Activated naive CD8-positive, alpha-beta T cell treated with anti-CD3 and anti-CD28 coated beads, Interleukin-2, amount 10 ng/mL, durations not matched to agents 7 days and 5 days (primary cell): ENCODE results near the gene COLQ. TPM values are rescaled to one million over a fixed set of nuclear protein-coding genes. Genes with fewer than 3 reads are reported as not detected.
"Not testable (repeated sequence)": the region's sequence is repeated elsewhere in the genome, so short reads cannot be mapped to it uniquely, and the experiment has no call there.

Experiments
- ATAC-seq: fragments of 150-1000 bp; cut with Tn5 transposase; one replicate; pipeline ENCODE4 v1.10.0; 2021; ENCODE audit warnings: low read depth, moderate library complexity
- POLR2A ChIA-PET: fragments of 350-600 bp; sonication (Branson Sonifier 250); formaldehyde crosslinking; loops from one replicate; lab custom pipeline; 2021; ENCODE audit warnings: antibody characterized with exemption; lab: Charles Lee
- DNase-seq: peaks from one replicate; pipeline ENCODE4 v3.0.0; 2021
- H3K27ac Mint-ChIP-seq: one replicate; pipeline ENCODE4 v1.8.0; 2022; ENCODE audit warnings: mild to moderate bottlenecking, mixed read lengths
- H3K27me3 Mint-ChIP-seq: one replicate; pipeline ENCODE4 v1.8.0; 2022; ENCODE audit warnings: mild to moderate bottlenecking, moderate library complexity, mixed read lengths
- H3K36me3 Mint-ChIP-seq: one replicate; pipeline ENCODE4 v1.8.0; 2021; ENCODE audit warnings: mild to moderate bottlenecking, mixed read lengths
- H3K4me1 Mint-ChIP-seq: one replicate; pipeline ENCODE4 v1.8.0; 2021; ENCODE audit warnings: mixed read lengths
- H3K4me3 Mint-ChIP-seq: one replicate; pipeline ENCODE4 v1.8.0; 2022; ENCODE audit warnings: mild to moderate bottlenecking, moderate library complexity, mixed read lengths
- H3K9me3 Mint-ChIP-seq: one replicate; pipeline ENCODE4 v1.8.0; 2021; ENCODE audit warnings: mixed read lengths
- total RNA-seq, 2 experiments: library from RNA; stranded (reverse); gene quantifications; one replicate each; pipeline ENCODE4 v1.2.3, GENCODE V29; 2021

Gene COLQ
- total RNA-seq, 2 experiments from 2014 or later: 3.5 to 4.1 TPM

GRCh38 chr3:15535732-15536131 is 14.2 kb upstream of the COLQ start:
- peak; percentile 99 for ATAC-seq
- peaks cover 13% of the 10 kb centered on the region for H3K36me3 Mint-ChIP-seq
- H3K4me1 Mint-ChIP-seq: peaks cover 53% of the 10 kb centered on the region
- POLR2A ChIA-PET: interaction anchor here (0.9 to 1.2 kb wide), 3 partner anchors 12 to 21 kb away, joined by 3 to 9 read pairs (median 3); no protein-coding TSS in a partner anchor
- H3K9me3 Mint-ChIP-seq: no peaks in the 10 kb centered on the region
- peak overlapping the region; percentile 94 for H3K27ac Mint-ChIP-seq
- DNase-seq: peak; percentile 44
- peak overlapping the region; percentile 74 for H3K4me3 Mint-ChIP-seq
- no peaks in the 10 kb centered on the region for H3K27me3 Mint-ChIP-seq

- H3K36me3 Mint-ChIP-seq, H3K4me3 Mint-ChIP-seq, POLR2A ChIA-PET, ATAC-seq, H3K27ac Mint-ChIP-seq, H3K27me3 Mint-ChIP-seq, DNase-seq, H3K9me3 Mint-ChIP-seq: not testable (repeated sequence)
- H3K4me1 Mint-ChIP-seq: peaks cover 52% of the 10 kb centered on the region
These were observed 11.1 kb upstream of the COLQ start for GRCh38 chr3:15532614-15533013.

- Mint-ChIP-seq H3K9me3 (no peaks in the 10 kb centered on the region), H3K4me1 (peaks cover 40% of the 10 kb centered on the region), H3K27ac (no peak overlapping the region), H3K27me3 (no peaks in the 10 kb centered on the region), H3K4me3 (no peak overlapping the region), H3K36me3 (no peaks in the 10 kb centered on the region)
- POLR2A ChIA-PET: no interaction called here
- ATAC-seq: no peak
- DNase-seq: no peak
These were observed 9.8 kb upstream of the COLQ start for GRCh38 chr3:15531346-15531745.

GRCh38 chr3:15528854-15529537 is 7.5 kb upstream of the COLQ start:
- Mint-ChIP-seq H3K27ac (peak overlapping the region; percentile 67), H3K9me3 (no peaks in the 10 kb centered on the region), H3K4me3 (peak overlapping the region; percentile 46), H3K27me3 (peaks cover 4% of the 10 kb centered on the region), H3K4me1 (peaks cover 25% of the 10 kb centered on the region), H3K36me3 (peaks cover 2% of the 10 kb centered on the region)
- DNase-seq: no peak
- POLR2A ChIA-PET: interaction anchor here (0.8 kb wide), 1 partner anchor 15 kb away, joined by 5 read pairs; no protein-coding TSS in a partner anchor
- peak; percentile 67 for ATAC-seq

GRCh38 chr3:15527031-15527459 is 5.5 kb upstream of the COLQ start:
- peaks cover 4% of the 10 kb centered on the region for H3K27me3 Mint-ChIP-seq
- no peak overlapping the region for H3K4me3 Mint-ChIP-seq
- H3K27ac Mint-ChIP-seq: no peak overlapping the region
- POLR2A ChIA-PET: interaction anchor here (1.0 kb wide), 1 partner anchor 9 kb away, joined by 3 read pairs; no protein-coding TSS in a partner anchor
- peaks cover 2% of the 10 kb centered on the region for H3K36me3 Mint-ChIP-seq
- peaks cover 23% of the 10 kb centered on the region for H3K4me1 Mint-ChIP-seq
- no peaks in the 10 kb centered on the region for H3K9me3 Mint-ChIP-seq
- DNase-seq (no peak), ATAC-seq (no peak)

- Mint-ChIP-seq H3K27me3 (peaks cover 6% of the 10 kb centered on the region), H3K4me3 (no peak overlapping the region), H3K36me3 (peaks cover 6% of the 10 kb centered on the region), H3K27ac (no peak overlapping the region), H3K9me3 (no peaks in the 10 kb centered on the region), H3K4me1 (peaks cover 29% of the 10 kb centered on the region)
- POLR2A ChIA-PET: no interaction called here
- DNase-seq: no peak
- no peak for ATAC-seq
These were observed 4.3 kb upstream of the COLQ start for GRCh38 chr3:15525790-15526189.

DNA sequence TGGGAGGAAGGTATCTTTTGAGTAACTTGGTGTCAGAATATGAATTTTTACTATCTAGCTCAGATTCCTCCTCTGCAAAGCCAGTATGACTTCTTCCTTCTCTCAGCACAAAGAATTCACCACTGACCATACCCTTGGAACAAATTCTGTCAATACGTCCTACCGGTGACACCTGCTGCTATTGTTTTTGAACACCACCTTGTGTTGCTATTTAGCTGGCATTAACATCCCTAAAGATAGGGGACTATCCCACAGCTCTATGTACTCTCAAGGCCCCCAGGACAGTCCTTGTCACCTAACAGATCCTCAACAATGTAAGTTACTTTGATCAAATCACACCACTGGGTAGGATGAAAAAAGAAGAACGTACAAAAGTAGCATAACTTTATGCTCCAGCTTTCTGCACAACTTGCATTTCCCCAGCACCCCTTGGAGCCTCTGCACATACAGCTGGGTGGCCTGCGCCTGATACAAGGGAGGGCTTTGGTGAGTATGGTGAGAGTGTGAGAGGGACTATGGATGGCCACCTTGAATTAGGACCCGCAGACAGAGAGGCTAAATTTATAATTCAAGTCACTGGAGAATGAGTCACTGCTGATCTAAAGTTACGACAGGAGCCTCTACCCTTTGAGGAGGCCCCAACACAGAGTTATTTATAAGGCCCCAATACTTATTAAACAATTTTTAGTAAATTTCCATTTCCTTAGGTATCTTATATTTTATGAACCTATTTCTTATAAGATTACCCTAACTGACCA is 2.3 kb upstream of the COLQ start:
- no peak for DNase-seq
- Mint-ChIP-seq H3K9me3 (no peaks in the 10 kb centered on the region), H3K27me3 (peaks cover 6% of the 10 kb centered on the region), H3K4me3 (no peak overlapping the region), H3K27ac (no peak overlapping the region), H3K4me1 (peaks cover 15% of the 10 kb centered on the region), H3K36me3 (peaks cover 6% of the 10 kb centered on the region)
- no peak for ATAC-seq
- POLR2A ChIA-PET: interaction anchor here (1.0 kb wide), 1 partner anchor 12 kb away, joined by 3 read pairs; no protein-coding TSS in a partner anchor

DNA sequence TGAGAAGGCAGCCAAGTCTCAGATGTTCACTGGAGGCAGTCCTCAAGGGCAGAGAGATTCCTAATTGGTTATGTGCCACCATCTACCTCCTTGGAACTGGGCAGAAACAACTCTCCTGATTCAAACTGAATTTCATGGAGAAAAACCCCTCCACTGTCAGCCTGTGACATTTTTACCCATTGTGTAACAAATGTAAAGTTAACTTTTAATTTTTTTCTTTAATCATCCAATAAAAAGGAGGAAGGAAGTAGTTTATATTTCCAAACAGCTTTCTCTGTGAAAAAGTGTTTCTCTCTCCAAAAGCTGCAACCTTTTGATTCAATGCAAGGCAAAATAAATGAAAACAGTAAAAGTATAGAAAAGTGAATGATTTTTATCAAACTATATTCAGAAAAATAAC is 510 bp upstream of the COLQ start:
- ATAC-seq: no peak
- no peaks in the 10 kb centered on the region for H3K9me3 Mint-ChIP-seq
- no peak overlapping the region for H3K27ac Mint-ChIP-seq
- H3K27me3 Mint-ChIP-seq: peaks cover 6% of the 10 kb centered on the region
- H3K4me1 Mint-ChIP-seq: peaks cover 12% of the 10 kb centered on the region
- H3K4me3 Mint-ChIP-seq: peak overlapping the region; percentile 76
- peaks cover 6% of the 10 kb centered on the region for H3K36me3 Mint-ChIP-seq
- no peak for DNase-seq
- POLR2A ChIA-PET: no interaction called here

DNA sequence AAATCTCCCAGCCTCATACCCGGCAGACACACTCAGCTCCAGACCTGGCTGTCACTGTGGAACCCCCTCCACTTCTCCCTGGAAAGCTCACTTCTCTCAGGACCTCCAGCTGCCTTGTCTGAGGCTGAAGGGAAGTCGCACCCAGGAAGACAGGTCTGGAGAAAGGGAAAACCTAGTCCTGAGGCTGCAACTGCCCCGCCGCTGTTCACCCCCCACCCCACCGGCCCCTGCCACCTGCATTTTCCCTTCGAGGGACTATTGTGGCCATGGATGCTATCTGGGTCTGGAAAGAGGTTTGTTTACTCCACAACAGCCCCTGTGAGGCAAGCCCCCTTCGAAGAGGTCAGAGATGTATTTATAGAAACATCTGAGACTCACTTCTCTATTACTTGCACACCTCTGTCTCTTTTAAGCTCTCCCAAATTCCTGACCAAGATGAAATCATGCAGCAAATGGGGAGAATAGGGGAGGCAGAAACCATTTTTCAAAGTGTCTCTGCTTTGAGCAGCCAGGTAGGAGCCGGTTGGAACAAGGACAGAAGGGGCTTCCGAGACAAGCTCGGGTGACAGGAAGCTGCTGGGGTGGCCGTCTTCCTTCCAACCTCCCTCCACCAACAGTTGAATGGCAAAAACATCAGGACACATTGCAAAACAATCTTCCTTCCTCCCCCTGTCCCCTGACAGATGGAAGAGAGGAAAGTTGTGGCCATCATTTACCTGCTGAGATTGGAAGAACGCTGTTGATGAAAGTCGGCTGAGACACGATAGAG is 518 bp downstream of the COLQ start:
- POLR2A ChIA-PET: no interaction called here
- no peak for DNase-seq
- Mint-ChIP-seq H3K4me1 (peaks cover 12% of the 10 kb centered on the region), H3K4me3 (peak overlapping the region; percentile 76), H3K27ac (peak overlapping the region; percentile 77), H3K9me3 (no peaks in the 10 kb centered on the region), H3K27me3 (peaks cover 6% of the 10 kb centered on the region), H3K36me3 (peaks cover 6% of the 10 kb centered on the region)
- no peak for ATAC-seq

GRCh38 chr3:15520185-15520584 is 1.3 kb downstream of the COLQ start:
- H3K36me3 Mint-ChIP-seq: peaks cover 4% of the 10 kb centered on the region
- H3K27ac Mint-ChIP-seq: no peak overlapping the region
- H3K4me3 Mint-ChIP-seq: peak overlapping the region; percentile 1
- H3K27me3 Mint-ChIP-seq: peaks cover 6% of the 10 kb centered on the region
- ATAC-seq: no peak
- no peak for DNase-seq
- H3K9me3 Mint-ChIP-seq: no peaks in the 10 kb centered on the region
- POLR2A ChIA-PET: no interaction called here
- H3K4me1 Mint-ChIP-seq: peaks cover 12% of the 10 kb centered on the region

- POLR2A ChIA-PET: interaction anchor here (1.0 kb wide), 1 partner anchor 8 kb away, joined by 3 read pairs; no protein-coding TSS in a partner anchor
- DNase-seq: no peak
- peaks cover 12% of the 10 kb centered on the region for H3K4me1 Mint-ChIP-seq
- ATAC-seq: no peak
- H3K27me3 Mint-ChIP-seq: peaks cover 3% of the 10 kb centered on the region
- no peak overlapping the region for H3K27ac Mint-ChIP-seq
- no peak overlapping the region for H3K4me3 Mint-ChIP-seq
- H3K9me3 Mint-ChIP-seq: no peaks in the 10 kb centered on the region
- H3K36me3 Mint-ChIP-seq: peaks cover 4% of the 10 kb centered on the region
These were observed 2.4 kb downstream of the COLQ start for GRCh38 chr3:15519096-15519495.

GRCh38 chr3:15514663-15515340 is 6.7 kb downstream of the COLQ start:
- Mint-ChIP-seq H3K9me3 (no peaks in the 10 kb centered on the region), H3K27me3 (peaks cover 4% of the 10 kb centered on the region), H3K36me3 (no peaks in the 10 kb centered on the region), H3K27ac (no peak overlapping the region), H3K4me3 (no peak overlapping the region), H3K4me1 (peaks cover 5% of the 10 kb centered on the region)
- POLR2A ChIA-PET: interaction anchor here (1.5 kb wide), 1 partner anchor 46 kb away, joined by 3 read pairs; no protein-coding TSS in a partner anchor
- no peak for DNase-seq
- ATAC-seq: no peak
